ENCODE measurements around the gene DHFR2. TPM values are rescaled to one million over a fixed set of nuclear protein-coding genes. Genes with fewer than 3 reads are reported as not detected.

The DHFR2 gene
- total and polyA plus RNA-seq, 2 of the 4 experiments (the other 2 are of a cell fraction) = 1.1 to 2.3 TPM

- no TSS peak for BruUV-seq (replicated peaks)
- Histone ChIP-seq H2BK15ac (ENCODE audit: low read depth, low read length) (no peak overlapping the region), H3K4ac (ENCODE audit: low read depth, low read length) (no peak overlapping the region), H3K9ac (ENCODE audit: low read depth, low read length) (no peak overlapping the region), H2AK9ac (replicated peaks; ENCODE audit: low read depth, low read length, poor library complexity) (no peak overlapping the region), H3K4me2 (ENCODE audit: low read depth, low read length) (no peak overlapping the region), H2BK5ac (ENCODE audit: low read depth, low read length, poor library complexity, severe bottlenecking) (no peak overlapping the region), H3K23ac (ENCODE audit: low read depth, low read length) (no peak overlapping the region), H3K9me3 (ENCODE audit: control insufficient read depth, insufficient read depth, low read length) (no peaks in the 10 kb centered on the region), H3K27ac (ENCODE audit: insufficient read depth, low read length) (no peak overlapping the region), H4K91ac (ENCODE audit: insufficient read depth, low read depth, low read length) (no peak overlapping the region), H4K8ac (ENCODE audit: low read depth in 2 of 2, low read length in 2 of 2) (no peak overlapping the region), H2AK5ac (ENCODE audit: low read depth, low read length) (no peak overlapping the region), H3K79me1 (ENCODE audit: low read depth in 1 of 2, low read length in 2 of 2) (no peaks in the 10 kb centered on the region; a peak in 1 of 4 replicates), H4K5ac (ENCODE audit: low read depth, low read length) (no peak overlapping the region), H3K9me1 (ENCODE audit: insufficient read depth, low read length) (no peaks in the 10 kb centered on the region), H2BK20ac (ENCODE audit: low read depth, low read length) (no peak overlapping the region), H3K18ac (ENCODE audit: low read depth, low read length) (no peak overlapping the region), H2BK120ac (ENCODE audit: low read depth, low read length) (no peak overlapping the region), H2AFZ (replicated peaks; ENCODE audit: low read length, poor library complexity) (no peak overlapping the region), H4K20me1 (ENCODE audit: insufficient read depth, low read length) (no peaks in the 10 kb centered on the region), H3K56ac (ENCODE audit: extremely low read depth, insufficient read depth, low read length) (no peak overlapping the region), H3K27me3 (ENCODE audit: control insufficient read depth, insufficient read depth, low read length) (no peaks in the 10 kb centered on the region), H3K14ac (replicated peaks; ENCODE audit: low read depth, low read length) (no peak overlapping the region), H3K36me3 (ENCODE audit: control insufficient read depth, insufficient read depth, low read length) (peaks cover 14% of the 10 kb centered on the region), H3K4me3 (ENCODE audit: insufficient read depth, low read depth, low read length) (no peak overlapping the region), H3K4me1 (ENCODE audit: control insufficient read depth, insufficient read depth, low read length) (no peaks in the 10 kb centered on the region)
- TF ChIP-seq, protein P1, sequence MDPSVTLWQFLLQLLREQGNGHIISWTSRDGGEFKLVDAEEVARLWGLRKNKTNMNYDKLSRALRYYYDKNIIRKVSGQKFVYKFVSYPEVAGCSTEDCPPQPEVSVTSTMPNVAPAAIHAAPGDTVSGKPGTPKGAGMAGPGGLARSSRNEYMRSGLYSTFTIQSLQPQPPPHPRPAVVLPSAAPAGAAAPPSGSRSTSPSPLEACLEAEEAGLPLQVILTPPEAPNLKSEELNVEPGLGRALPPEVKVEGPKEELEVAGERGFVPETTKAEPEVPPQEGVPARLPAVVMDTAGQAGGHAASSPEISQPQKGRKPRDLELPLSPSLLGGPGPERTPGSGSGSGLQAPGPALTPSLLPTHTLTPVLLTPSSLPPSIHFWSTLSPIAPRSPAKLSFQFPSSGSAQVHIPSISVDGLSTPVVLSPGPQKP (IDR thresholded peaks at IDR 0.05; ENCODE audit: borderline replicate concordance, low read depth, low read length) = no peak
- no peak for TF ChIP-seq BHLHE40 (IDR thresholded peaks at IDR 0.05; ENCODE audit: low read depth, low read length)
- no peak for TF ChIP-seq RAD21 (IDR thresholded peaks at IDR 0.05; ENCODE audit: low read length)
- TF ChIP-seq RCOR1 (IDR thresholded peaks at IDR 0.05; ENCODE audit: insufficient replicate concordance, low read length) = no peak
- TF ChIP-seq SMC3 (IDR thresholded peaks at IDR 0.05; ENCODE audit: low read depth, low read length) = no peak
- TF ChIP-seq NFE2L2 (IDR thresholded peaks at IDR 0.05; ENCODE audit: low read depth, low read length) = no peak
- no peak for TF ChIP-seq RFX5 (IDR thresholded peaks at IDR 0.05; ENCODE audit: low read depth, low read length)
- TF ChIP-seq CTCF (conservative IDR thresholded peaks at IDR 0.05; ENCODE audit: low read depth, low read length) = no peak
- no peak for TF ChIP-seq MAFK (IDR thresholded peaks at IDR 0.05; ENCODE audit: low read depth, low read length)
- TF ChIP-seq MAZ (IDR thresholded peaks at IDR 0.05; ENCODE audit: borderline replicate concordance, low read depth, low read length) = no peak
- dilution Hi-C loops (cut with HindIII; ENCODE audit: low sequenced_read_pairs, unreplicated experiment) = no loop called here
- intact Hi-C loops (cut with micrococcal nuclease) = no loop called here
- POLR2A ChIA-PET (ENCODE audit: unreplicated experiment) = no interaction called here
- ATAC-seq (ENCODE audit: low read depth) (no peak), DNase-seq (peak; percentile 5)
- in situ Hi-C loops (cut with MboI; ENCODE audit: low sequenced_read_pairs) = no loop called here
- CTCF ChIA-PET = no interaction called here
- 60% methylated on average over 1 of the region's 3 CpGs; no CpG with 5 or more reads in 1 of the 2 experiments for WGBS, 2 experiments (ENCODE audit: extremely low coverage in 2 of 2, insufficient read length in 1 of 2)
Measured at GRCh38 chr3:94098452-94098851, 35.7 kb upstream of the DHFR2 start.

All from IMR-90 (cell line).